ENCODE measurements around the gene MAML2.

The MAML2 gene

GRCh38 chr11:96145163-96145585 is 197.8 kb downstream of the MAML2 start:
- Histone ChIP-seq H2AFZ (ENCODE audit: low read depth, low read length) (no peak overlapping the region), H4K20me1 (ENCODE audit: insufficient read depth, low read length) (no peaks in the 10 kb centered on the region), H3K4me3 (ENCODE audit: low read depth in 1 of 2, low read length in 2 of 2) (no peak overlapping the region), H3K27ac (ENCODE audit: low read length) (no peak overlapping the region), H3K9ac (ENCODE audit: low read depth, low read length) (no peak overlapping the region), H3K9me3 (ENCODE audit: insufficient read depth, low read length, severe bottlenecking) (no peaks in the 10 kb centered on the region), H3K36me3 (ENCODE audit: insufficient read depth, low read length) (no peaks in the 10 kb centered on the region), H3K4me1 (ENCODE audit: insufficient read depth, low read length) (no peaks in the 10 kb centered on the region), H3K79me2 (ENCODE audit: insufficient read depth, low read length) (no peaks in the 10 kb centered on the region), H3K4me2 (ENCODE audit: insufficient read depth, low read length) (no peak overlapping the region), H3K27me3 (ENCODE audit: insufficient read depth, low read length, poor library complexity) (no peaks in the 10 kb centered on the region)
- DNase-seq: no peak
- TF ChIP-seq CTCF (IDR thresholded peaks at IDR 0.05; ENCODE audit: borderline replicate concordance, extremely low read depth, low read length, poor library complexity, severe bottlenecking): no peak
- TF ChIP-seq EZH2 (IDR thresholded peaks at IDR 0.05; ENCODE audit: borderline replicate concordance, low read depth, low read length, severe bottlenecking): no peak
- ATAC-seq (ENCODE audit: insufficient read depth, low read depth): no peak

GRCh38 chr11:96144553-96144952 is 198.4 kb downstream of the MAML2 start:
- H3K27ac ChIP-seq (ENCODE audit: low read length): no peak overlapping the region
- H3K4me3 ChIP-seq (ENCODE audit: low read depth in 1 of 2, low read length in 2 of 2): no peak overlapping the region
- H3K79me2 ChIP-seq (ENCODE audit: insufficient read depth, low read length): no peaks in the 10 kb centered on the region
- H3K4me1 ChIP-seq (ENCODE audit: insufficient read depth, low read length): no peaks in the 10 kb centered on the region
- no peak overlapping the region for H3K9ac ChIP-seq (ENCODE audit: low read depth, low read length)
- no peak overlapping the region for H2AFZ ChIP-seq (ENCODE audit: low read depth, low read length)
- H3K9me3 ChIP-seq (ENCODE audit: insufficient read depth, low read length, severe bottlenecking): no peaks in the 10 kb centered on the region
- H4K20me1 ChIP-seq (ENCODE audit: insufficient read depth, low read length): no peaks in the 10 kb centered on the region
- TF ChIP-seq EZH2 (IDR thresholded peaks at IDR 0.05; ENCODE audit: borderline replicate concordance, low read depth, low read length, severe bottlenecking): no peak
- no peak for TF ChIP-seq CTCF (IDR thresholded peaks at IDR 0.05; ENCODE audit: borderline replicate concordance, extremely low read depth, low read length, poor library complexity, severe bottlenecking)
- no peak for DNase-seq
- ATAC-seq (ENCODE audit: insufficient read depth, low read depth): no peak
- no peak overlapping the region for H3K4me2 ChIP-seq (ENCODE audit: insufficient read depth, low read length)
- no peaks in the 10 kb centered on the region for H3K27me3 ChIP-seq (ENCODE audit: insufficient read depth, low read length, poor library complexity)
- H3K36me3 ChIP-seq (ENCODE audit: insufficient read depth, low read length): no peaks in the 10 kb centered on the region

GRCh38 chr11:96143041-96143521 is 199.9 kb downstream of the MAML2 start:
- H3K4me3 ChIP-seq (ENCODE audit: low read depth in 1 of 2, low read length in 2 of 2): no peak overlapping the region
- H3K79me2 ChIP-seq (ENCODE audit: insufficient read depth, low read length): no peaks in the 10 kb centered on the region
- TF ChIP-seq CTCF (IDR thresholded peaks at IDR 0.05; ENCODE audit: borderline replicate concordance, extremely low read depth, low read length, poor library complexity, severe bottlenecking): no peak
- no peak for TF ChIP-seq EZH2 (IDR thresholded peaks at IDR 0.05; ENCODE audit: borderline replicate concordance, low read depth, low read length, severe bottlenecking)
- no peaks in the 10 kb centered on the region for H3K27me3 ChIP-seq (ENCODE audit: insufficient read depth, low read length, poor library complexity)
- H3K36me3 ChIP-seq (ENCODE audit: insufficient read depth, low read length): no peaks in the 10 kb centered on the region
- H3K27ac ChIP-seq (ENCODE audit: low read length): no peak overlapping the region
- H2AFZ ChIP-seq (ENCODE audit: low read depth, low read length): no peak overlapping the region
- H3K4me2 ChIP-seq (ENCODE audit: insufficient read depth, low read length): no peak overlapping the region
- no peak for ATAC-seq (ENCODE audit: insufficient read depth, low read depth)
- no peak overlapping the region for H3K9ac ChIP-seq (ENCODE audit: low read depth, low read length)
- no peaks in the 10 kb centered on the region for H3K4me1 ChIP-seq (ENCODE audit: insufficient read depth, low read length)
- no peaks in the 10 kb centered on the region for H3K9me3 ChIP-seq (ENCODE audit: insufficient read depth, low read length, severe bottlenecking)
- H4K20me1 ChIP-seq (ENCODE audit: insufficient read depth, low read length): no peaks in the 10 kb centered on the region
- no peak for DNase-seq

- H3K9me3 ChIP-seq (ENCODE audit: insufficient read depth, low read length, severe bottlenecking): no peaks in the 10 kb centered on the region
- TF ChIP-seq EZH2 (IDR thresholded peaks at IDR 0.05; ENCODE audit: borderline replicate concordance, low read depth, low read length, severe bottlenecking) (no peak), CTCF (IDR thresholded peaks at IDR 0.05; ENCODE audit: borderline replicate concordance, extremely low read depth, low read length, poor library complexity, severe bottlenecking) (no peak)
- H4K20me1 ChIP-seq (ENCODE audit: insufficient read depth, low read length): no peaks in the 10 kb centered on the region
- H2AFZ ChIP-seq (ENCODE audit: low read depth, low read length): no peak overlapping the region
- H3K27ac ChIP-seq (ENCODE audit: low read length): no peak overlapping the region
- no peaks in the 10 kb centered on the region for H3K27me3 ChIP-seq (ENCODE audit: insufficient read depth, low read length, poor library complexity)
- no peaks in the 10 kb centered on the region for H3K79me2 ChIP-seq (ENCODE audit: insufficient read depth, low read length)
- ATAC-seq (ENCODE audit: insufficient read depth, low read depth) (no peak), DNase-seq (no peak)
- no peak overlapping the region for H3K9ac ChIP-seq (ENCODE audit: low read depth, low read length)
- no peak overlapping the region for H3K4me2 ChIP-seq (ENCODE audit: insufficient read depth, low read length)
- no peaks in the 10 kb centered on the region for H3K36me3 ChIP-seq (ENCODE audit: insufficient read depth, low read length)
- peaks cover 6% of the 10 kb centered on the region for H3K4me1 ChIP-seq (ENCODE audit: insufficient read depth, low read length)
- H3K4me3 ChIP-seq (ENCODE audit: low read depth in 1 of 2, low read length in 2 of 2): no peak overlapping the region
Measured at GRCh38 chr11:96141626-96142025, 201.4 kb downstream of the MAML2 start.

All from DND-41 (cell line).